NCI-H748 treated with DMSO at 0.1 percent for 48 hours (cell line): Measurements from ENCODE around the gene ITGA5.

Experiments used
- DNase-seq: peaks from one replicate; lab custom pipeline; 2025; lab: John Stamatoyannopoulos, UW

ITGA5 gene

GRCh38 chr12:54430471-54431069, 11.5 kb upstream of the ITGA5 start:
- no peak for DNase-seq

- DNase-seq: no peak
Observed at GRCh38 chr12:54429014-54429471, 10.0 kb upstream of the ITGA5 start.

- DNase-seq: no peak
Observed at GRCh38 chr12:54428050-54429013, 9.3 kb upstream of the ITGA5 start.

GRCh38 chr12:54427106-54427505, 8.0 kb upstream of the ITGA5 start:
- DNase-seq: no peak

GRCh38 chr12:54426690-54427089, 7.6 kb upstream of the ITGA5 start:
- no peak for DNase-seq

- DNase-seq: no peak
Observed at GRCh38 chr12:54425702-54426101, 6.6 kb upstream of the ITGA5 start.

- no peak for DNase-seq
Observed at GRCh38 chr12:54424224-54424623, 5.2 kb upstream of the ITGA5 start.

- no peak for DNase-seq
Observed at GRCh38 chr12:54423816-54424150, 4.7 kb upstream of the ITGA5 start.

- DNase-seq: no peak
Observed at GRCh38 chr12:54421879-54422250, 2.8 kb upstream of the ITGA5 start.

GRCh38 chr12:54421175-54421878, 2.3 kb upstream of the ITGA5 start:
- DNase-seq: no peak

- DNase-seq: no peak
Observed at GRCh38 chr12:54420766-54421144, 1.7 kb upstream of the ITGA5 start.

- DNase-seq: no peak
Observed at GRCh38 chr12:54418441-54419087, 502 bp downstream of the ITGA5 start.

GRCh38 chr12:54417712-54418440, 1.2 kb downstream of the ITGA5 start:
- no peak for DNase-seq

GRCh38 chr12:54416687-54417603, 2.1 kb downstream of the ITGA5 start:
- DNase-seq: no peak

GRCh38 chr12:54415221-54415929, 3.7 kb downstream of the ITGA5 start:
- DNase-seq: no peak

- no peak for DNase-seq
Observed at GRCh38 chr12:54413284-54414190, 5.5 kb downstream of the ITGA5 start.

GRCh38 chr12:54412786-54413185, 6.3 kb downstream of the ITGA5 start:
- no peak for DNase-seq

GRCh38 chr12:54412348-54412747, 6.7 kb downstream of the ITGA5 start:
- DNase-seq: no peak
